Loucy (cell line): ENCODE results near the gene ZNF333.

Experiments
- H2AFZ ChIP-seq: fragments of 200-600 bp; sonication (generic); 2 replicates; pipeline ENCODE4 v1.6.0; 2016; ENCODE audit warnings: antibody characterized with exemption, mild to moderate bottlenecking, low read length, moderate library complexity
- H3F3A ChIP-seq: fragments of 200-600 bp; 2 replicates; pipeline ENCODE4 v1.6.0; 2016; ENCODE audit warnings: antibody characterized with exemption, low read depth, mild to moderate bottlenecking
- H3K27me3 ChIP-seq: fragments of 200-600 bp; sonication (generic); 2 replicates; pipeline ENCODE4 v1.6.1; 2014; ENCODE audit warnings: low read length, mild to moderate bottlenecking; ENCODE audit not compliant: insufficient read depth, poor library complexity, severe bottlenecking
- H3K36me3 ChIP-seq: fragments of 200-600 bp; sonication (generic); 2 replicates; pipeline ENCODE4 v1.6.1; 2016; ENCODE audit warnings: low read length; ENCODE audit not compliant: insufficient read depth
- H3K4me1 ChIP-seq: fragments of 200-600 bp; sonication (generic); 2 replicates; pipeline ENCODE4 v1.5.1; 2014; ENCODE audit warnings: low read length, mild to moderate bottlenecking; ENCODE audit not compliant: insufficient read depth, poor library complexity, severe bottlenecking
- H3K4me2 ChIP-seq: fragments of 200-600 bp; sonication (generic); 2 replicates; pipeline ENCODE4 v1.6.0; 2014; ENCODE audit warnings: antibody characterized with exemption, low read length, low read depth, mild to moderate bottlenecking; ENCODE audit not compliant: poor library complexity, severe bottlenecking
- H3K4me3 ChIP-seq: fragments of 200-600 bp; sonication (generic); 2 replicates; pipeline ENCODE4 v1.5.1; 2014; ENCODE audit warnings: low read length, mild to moderate bottlenecking, mixed read lengths; ENCODE audit not compliant: poor library complexity, severe bottlenecking
- H3K79me2 ChIP-seq: fragments of 200-600 bp; sonication (generic); 2 replicates; pipeline ENCODE4 v1.6.1; 2014; ENCODE audit warnings: low read length; ENCODE audit not compliant: insufficient read depth
- H3K9ac ChIP-seq: fragments of 200-600 bp; sonication (generic); 2 replicates; pipeline ENCODE4 v1.6.0; 2014; ENCODE audit warnings: mild to moderate bottlenecking, low read depth, low read length, moderate library complexity; ENCODE audit not compliant: poor library complexity, severe bottlenecking
- H3K9me2 ChIP-seq: fragments of 200-600 bp; sonication (generic); replicated peaks from 2 replicates; pipeline ENCODE4 v1.6.1; 2016; ENCODE audit warnings: low read depth, low read length, mixed read lengths
- H3K9me3 ChIP-seq: fragments of 200-600 bp; sonication (generic); 2 replicates; pipeline ENCODE4 v1.6.1; 2014; ENCODE audit warnings: mild to moderate bottlenecking, antibody characterized with exemption, low read length, low read depth; ENCODE audit not compliant: insufficient read depth
- H4K20me1 ChIP-seq: fragments of 200-600 bp; sonication (generic); 2 replicates; pipeline ENCODE4 v1.6.0; 2014; ENCODE audit warnings: antibody characterized with exemption, low read length, mild to moderate bottlenecking; ENCODE audit not compliant: insufficient read depth, poor library complexity, severe bottlenecking
- CTCF ChIP-seq: fragments of 200-600 bp; sonication (generic); conservative IDR thresholded peaks from 2 replicates; pipeline ENCODE4 v1.5.1; 2014; ENCODE audit warnings: mild to moderate bottlenecking, antibody characterized with exemption, low read length
- EZH2phosphoT487 ChIP-seq: fragments of 200-600 bp; IDR thresholded peaks from 2 replicates; pipeline ENCODE4 v1.6.1; 2018; ENCODE audit warnings: antibody characterized with exemption, mild to moderate bottlenecking, moderate library complexity, borderline replicate concordance

The ZNF333 gene

GRCh38 chr19:14731200-14731599 is 41.4 kb downstream of the ZNF333 start:
- Histone ChIP-seq H3F3A (no peaks in the 10 kb centered on the region), H3K4me2 (no peak overlapping the region), H3K9ac (no peak overlapping the region), H3K27me3 (no peaks in the 10 kb centered on the region), H3K79me2 (no peaks in the 10 kb centered on the region), H3K9me3 (no peaks in the 10 kb centered on the region; the same call in 1 of the 2 replicates), H3K9me2 (no peaks in the 10 kb centered on the region), H4K20me1 (no peaks in the 10 kb centered on the region), H3K4me3 (no peak overlapping the region), H2AFZ (no peak overlapping the region), H3K36me3 (peaks cover 7% of the 10 kb centered on the region; the same call in 1 of the 2 replicates), H3K4me1 (no peaks in the 10 kb centered on the region)
- TF ChIP-seq CTCF (no peak), EZH2phosphoT487 (no peak)

- Histone ChIP-seq H3K79me2 (no peaks in the 10 kb centered on the region), H3K36me3 (peaks cover 12% of the 10 kb centered on the region; the same call in 1 of the 2 replicates), H3K4me3 (no peak overlapping the region), H4K20me1 (no peaks in the 10 kb centered on the region), H3K9ac (no peak overlapping the region), H3K4me2 (no peak overlapping the region), H3K27me3 (no peaks in the 10 kb centered on the region), H3K9me2 (no peaks in the 10 kb centered on the region), H3F3A (no peaks in the 10 kb centered on the region), H2AFZ (no peak overlapping the region), H3K4me1 (no peaks in the 10 kb centered on the region), H3K9me3 (no peaks in the 10 kb centered on the region; the same call in 1 of the 2 replicates)
- TF ChIP-seq EZH2phosphoT487, result no peak
- TF ChIP-seq CTCF, result no peak
Measured at GRCh38 chr19:14732510-14732909, 42.7 kb downstream of the ZNF333 start.

- H3F3A ChIP-seq, result no peaks in the 10 kb centered on the region
- no peaks in the 10 kb centered on the region for H3K79me2 ChIP-seq
- H3K9me3 ChIP-seq, result no peaks in the 10 kb centered on the region
- no peak overlapping the region for H3K4me3 ChIP-seq
- no peak overlapping the region for H2AFZ ChIP-seq
- H4K20me1 ChIP-seq, result no peaks in the 10 kb centered on the region
- TF ChIP-seq CTCF (no peak), EZH2phosphoT487 (no peak)
- no peak overlapping the region for H3K4me2 ChIP-seq
- peaks cover 12% of the 10 kb centered on the region; the same call in 1 of the 2 replicates for H3K36me3 ChIP-seq
- no peaks in the 10 kb centered on the region for H3K4me1 ChIP-seq
- H3K9ac ChIP-seq, result no peak overlapping the region
- H3K27me3 ChIP-seq, result no peaks in the 10 kb centered on the region
- no peaks in the 10 kb centered on the region for H3K9me2 ChIP-seq
Measured at GRCh38 chr19:14733574-14733973, 43.7 kb downstream of the ZNF333 start.
